ENCODE measurements around the gene GSDME.

GRCh38 chr7:24698531-24699266 lies 58.6 kb downstream of the GSDME start:
- TF ChIP-seq CTCF (IDR thresholded peaks at IDR 0.05): no peak
- no peak for TF ChIP-seq POLR2A (IDR thresholded peaks at IDR 0.05)

All from Peyer's patch (tissue), 4 donors.